GM18909 (cell line): Measurements from ENCODE around the gene RFC1.
"Not testable (repeated sequence)": the region's sequence is repeated elsewhere in the genome, so short reads cannot be mapped to it uniquely, and the experiment has no call there.

Experiments used
- ATAC-seq: cut with Tn5 transposase; IDR thresholded peaks from one replicate; pipeline ENCODE4 v1.9.1; 2021; ENCODE audit warnings: mild to moderate bottlenecking; ENCODE audit not compliant: unreplicated experiment, poor library complexity

Gene RFC1

GRCh38 chr4:39365830-39366771 is at the start of gene RFC1:
TSS of gene RFC1 (minus strand) at chr4:39366362. CDS start at chr4:39366241, 121 bp downstream.
- ATAC-seq, result peak; percentile 76

- ATAC-seq, result no peak
Observed at GRCh38 chr4:39415678-39416283, 49.6 kb upstream of the RFC1 start.

GRCh38 chr4:39411561-39411960 is 45.4 kb upstream of the RFC1 start:
- not testable (repeated sequence) for ATAC-seq

- ATAC-seq, result no peak
Observed at GRCh38 chr4:39410415-39410814, 44.3 kb upstream of the RFC1 start.

- ATAC-seq, result no peak
Observed at GRCh38 chr4:39407584-39407885, 41.4 kb upstream of the RFC1 start.

- ATAC-seq, result no peak
Observed at GRCh38 chr4:39406763-39407583, 40.8 kb upstream of the RFC1 start, which contains the start of gene KLB. TSS of gene KLB (plus strand) at chr4:39406930. CDS start at chr4:39406950, 20 bp downstream.

- not testable (repeated sequence) for ATAC-seq
Observed at GRCh38 chr4:39401640-39402039, 35.5 kb upstream of the RFC1 start.

GRCh38 chr4:39394706-39395105 is 28.5 kb upstream of the RFC1 start:
- ATAC-seq, result no peak

- ATAC-seq, result no peak
Observed at GRCh38 chr4:39390603-39391002, 24.4 kb upstream of the RFC1 start.

GRCh38 chr4:39384563-39384962 is 18.4 kb upstream of the RFC1 start:
- no peak for ATAC-seq

- ATAC-seq, result no peak
Observed at GRCh38 chr4:39383690-39384089, 17.5 kb upstream of the RFC1 start.

GRCh38 chr4:39375478-39375877 is 9.3 kb upstream of the RFC1 start:
- ATAC-seq, result no peak

GRCh38 chr4:39371209-39371608 is 5.0 kb upstream of the RFC1 start:
- ATAC-seq, result not testable (repeated sequence)

GRCh38 chr4:39369301-39369700 is 3.1 kb upstream of the RFC1 start:
- no peak for ATAC-seq

GRCh38 chr4:39367166-39367565 is 1.0 kb upstream of the RFC1 start:
- no peak for ATAC-seq

GRCh38 chr4:39365360-39365759 is 802 bp downstream of the RFC1 start:
- no peak for ATAC-seq

- ATAC-seq, result peak; percentile 46
Observed at GRCh38 chr4:39363773-39364393, 2.3 kb downstream of the RFC1 start.

- no peak for ATAC-seq
Observed at GRCh38 chr4:39362827-39363226, 3.3 kb downstream of the RFC1 start.

GRCh38 chr4:39360611-39361010 is 5.6 kb downstream of the RFC1 start:
- ATAC-seq, result peak; percentile 54

GRCh38 chr4:39357002-39357401 is 9.2 kb downstream of the RFC1 start:
- peak; percentile 33 for ATAC-seq

- ATAC-seq, result peak; percentile 2
Observed at GRCh38 chr4:39354254-39354552, 12.0 kb downstream of the RFC1 start.
